K562 (cell line): ENCODE results near the gene MED31. TPM values are rescaled to one million over a fixed set of nuclear protein-coding genes. Genes with fewer than 3 reads are reported as not detected.

Experiments
- ATAC-seq: fragments of 200-7000 bp; cut with Tn5 transposase; 3 replicates; pipeline ENCODE4 v1.9.1; 2020; ENCODE audit warnings: moderate library complexity
- BruUV-seq: library from RNA; stranded (reverse); fragments of 400-500 nt; replicated peaks from 2 replicates; lab custom pipeline; 2021; lab: Mats Ljungman, UMichigan
- CTCF ChIA-PET: fragments of 300-600 bp; formaldehyde crosslinking; extraction: SDS; loops from one replicate; lab custom pipeline; 2021; ENCODE audit warnings: low intra/inter-chr PET ratio; lab: Yijun Ruan, JAX
- POLR2A ChIA-PET: fragments of 300-600, 350-650 bp; sonication (Branson Sonifier 250); formaldehyde crosslinking; extraction: SDS; loops from one replicate; lab custom pipeline; 2021; ENCODE audit warnings: antibody characterized with exemption, inconsistent platforms; lab: Yijun Ruan, JAX
- DNase-seq, 4 experiments: peaks; one replicate each; pipeline versions ENCODE4 v3.0.0 to v3.0.0-alpha.2; 2011 to 2018; ENCODE audit warnings: low spot score in 3 of 4, mixed read lengths in 3 of 4; ENCODE audit errors: extremely low read depth in 1 of 4
- FAIRE-seq: peaks from 2 replicates; lab custom pipeline; 2011; peaks lifted over from hg19 to GRCh38; lab: Jason Lieb, UNC
- H2AFZ ChIP-seq: 2 replicates; pipeline ENCODE4 v1.6.0; 2011; ENCODE audit warnings: low read depth, low read length, control low read depth, inconsistent platforms
- H3K27ac ChIP-seq: fragments of 200-600 bp; 3 replicates; pipeline ENCODE4 v1.8.0; 2011; ENCODE audit warnings: low read depth, mild to moderate bottlenecking, control low read depth, inconsistent platforms, low read length, moderate library complexity, mixed read lengths; ENCODE audit errors: extremely low read depth
- H3K27me3 ChIP-seq, 2 experiments: fragments of 300-600 bp in 1 of 2; 2 replicates in 1 of 2; 3 replicates in 1 of 2; pipeline versions ENCODE4 v1.6.0 to v1.8.0; 2011; ENCODE audit warnings: inconsistent platforms in 2 of 2, low read length in 2 of 2, mild to moderate bottlenecking in 1 of 2, mixed read lengths in 1 of 2, moderate library complexity in 1 of 2; ENCODE audit not compliant: control insufficient read depth in 2 of 2, insufficient read depth in 2 of 2
- H3K36me3 ChIP-seq: fragments of 300-600 bp; 3 replicates; pipeline ENCODE4 v1.8.0; 2011; ENCODE audit warnings: mild to moderate bottlenecking, low read length, inconsistent platforms; ENCODE audit not compliant: control insufficient read depth, insufficient read depth
- H3K4me1 ChIP-seq, 2 experiments: fragments of 200-600 bp in 1 of 2; replicated peaks in 1 of 2; 2 replicates in 1 of 2; 3 replicates in 1 of 2; pipeline versions ENCODE4 v1.5.1 to v1.8.0; 2011; ENCODE audit warnings: inconsistent platforms in 2 of 2, low read length in 2 of 2, mild to moderate bottlenecking in 1 of 2, mixed read lengths in 1 of 2, moderate library complexity in 1 of 2; ENCODE audit not compliant: control insufficient read depth in 2 of 2, insufficient read depth in 2 of 2
- H3K4me2 ChIP-seq: 2 replicates; pipeline ENCODE4 v1.6.1; 2011; ENCODE audit warnings: low read length, control low read depth, inconsistent platforms, mixed read lengths; ENCODE audit not compliant: insufficient read depth
- H3K4me3 ChIP-seq: fragments of 200-600 bp; sonication (generic), shearing (Covaris generic); 2 replicates; pipeline ENCODE4 v1.5.1; 2016; ENCODE audit warnings: control low read depth, inconsistent platforms
- H3K79me2 ChIP-seq: fragments of 200-600 bp; 3 replicates; pipeline ENCODE4 v1.8.0; 2011; ENCODE audit warnings: low read length, inconsistent platforms; ENCODE audit not compliant: control insufficient read depth, insufficient read depth
- H3K9ac ChIP-seq, 2 experiments: 2 replicates each; pipeline versions ENCODE4 v1.6.0 to v1.6.1; 2011; ENCODE audit warnings: low read depth in 2 of 2, low read length in 2 of 2, control low read depth in 1 of 2, inconsistent platforms in 1 of 2, mild to moderate bottlenecking in 1 of 2, mixed read lengths in 1 of 2; ENCODE audit not compliant: insufficient read depth in 1 of 2
- H3K9me1 ChIP-seq: one replicate; pipeline ENCODE4 v1.6.0; 2011; ENCODE audit warnings: inconsistent platforms, mild to moderate bottlenecking, low read length, moderate library complexity; ENCODE audit not compliant: control insufficient read depth, insufficient read depth
- H3K9me3 ChIP-seq: replicated peaks from 2 replicates; pipeline ENCODE4 v1.5.1; 2011; ENCODE audit warnings: low read depth, low read length, inconsistent platforms; ENCODE audit not compliant: control insufficient read depth, insufficient read depth
- H4K20me1 ChIP-seq: replicated peaks from 2 replicates; pipeline ENCODE4 v1.6.1; 2011; ENCODE audit warnings: low read length, inconsistent platforms, mixed read lengths; ENCODE audit not compliant: control insufficient read depth, insufficient read depth
- ARID1B ChIP-seq: fragments of 450-650 bp; IDR thresholded peaks from 2 replicates; pipeline ENCODE4 v1.6.1; 2016; ENCODE audit warnings: antibody characterized with exemption, mild to moderate bottlenecking, inconsistent platforms
- KAT7 ChIP-seq: sonication (generic); formaldehyde crosslinking; IDR thresholded peaks from 2 replicates; pipeline ENCODE4 v1.8.0; 2022; ENCODE audit warnings: missing genetic modification reagents, mild to moderate bottlenecking, borderline replicate concordance
- MLLT1 ChIP-seq, 2 experiments: fragments of 450-650 bp; IDR thresholded peaks; 2 replicates each; pipeline ENCODE4 v1.6.1; 2016
- SRSF9 ChIP-seq: fragments of 200-400 bp; formaldehyde crosslinking; IDR thresholded peaks from 2 replicates; pipeline ENCODE4 v1.6.1; 2017; ENCODE audit warnings: low read depth, low read length, borderline replicate concordance
- ZC3H4 ChIP-seq: sonication (generic); formaldehyde crosslinking; IDR thresholded peaks from 2 replicates; pipeline ENCODE4 v1.9.0; 2021; ENCODE audit warnings: missing genetic modification reagents, borderline replicate concordance
- ZMIZ1 ChIP-seq, 2 experiments: fragments of 150-350 bp in 1 of 2; IDR thresholded peaks; 2 replicates each; pipeline ENCODE4 v1.6.1; 2012 to 2016; ENCODE audit warnings: low read depth in 2 of 2, low read length in 2 of 2, mild to moderate bottlenecking in 1 of 2, moderate library complexity in 1 of 2
- ZNF583 ChIP-seq: fragments of 250-450 bp; sonication (Bioruptor Pico); IDR thresholded peaks from 2 replicates; pipeline ENCODE4 v1.4.0; 2020
- ZNF586 ChIP-seq: fragments of 450-650 bp; formaldehyde crosslinking; conservative IDR thresholded peaks from 2 replicates; pipeline ENCODE4 v1.4.0; 2020; ENCODE audit warnings: mild to moderate bottlenecking, moderate library complexity
- WGBS: fragments of 100-300 bp; shearing (Covaris generic); methylation state at CpG from one replicate; pipeline ENCODE4 v1.1.6; 2016; ENCODE audit warnings: low coverage, mixed read lengths; ENCODE audit not compliant: insufficient coverage; ENCODE audit errors: missing lambda C conversion rate; 5-methylcytosine and 5-hydroxymethylcytosine counted together
- in situ Hi-C: fragments of 300-500 bp; cut with MboI; formaldehyde crosslinking; loops from 4 replicates; pipeline ENCODE4 v1.15.0; 2018; ENCODE audit warnings: inconsistent platforms, mixed read lengths
- intact Hi-C: fragments of 100-400 bp; cut with micrococcal nuclease; formaldehyde crosslinking; loops from 2 replicates; pipeline ENCODE4 v1.14.2; 2022
- polyA plus RNA-seq, 8 experiments: library from polyadenylated mRNA; depleted of rRNA in 4 of 8; stranded (reverse) in 5 of 8; unstranded in 3 of 8; fragments of >200 nt; fragmentation: Nextera tagmentation in 2 of 8; fragmentation: Illumina TruSeq in 1 of 8; extraction: Ambion mirVana in 2 of 8; extraction: Trizol in 1 of 8; gene quantifications; 2 replicates each; pipeline versions ENCODE4 v1.2.1 to v1.2.3, GENCODE V29; 2011 to 2014; ENCODE audit warnings: inconsistent platforms in 1 of 8, missing spikeins in 1 of 8
- total RNA-seq, 7 experiments: library from RNA; depleted of rRNA in 6 of 7; stranded (reverse); fragments of >200 nt in 6 of 7; fragmentation: Illumina TruSeq in 2 of 7; extraction: Trizol in 2 of 7; gene quantifications; 2 replicates each; pipeline versions ENCODE4 v1.2.1 to v1.2.3, GENCODE V29; 2011 to 2021; ENCODE audit warnings: low replicate concordance in 1 of 7
- TF ChIP-seq, protein P1 (sequence below): fragments of 450-650 bp; IDR thresholded peaks from 2 replicates; pipeline ENCODE4 v1.6.1; 2016; ENCODE audit warnings: missing biosample characterization, missing genetic modification characterization
- TF ChIP-seq, protein P2 (sequence below): fragments of 250-450 bp; sonication (Bioruptor Pico); IDR thresholded peaks from 2 replicates; pipeline ENCODE4 v1.5.0; 2020; ENCODE audit warnings: mild to moderate bottlenecking

Gene MED31
- total and polyA plus RNA-seq, 9 of the 15 experiments (the other 6 are each of a cell fraction or from before 2014, with no cell fraction given), result 6.4 to 39.9 (median 14.6) TPM

DNA sequence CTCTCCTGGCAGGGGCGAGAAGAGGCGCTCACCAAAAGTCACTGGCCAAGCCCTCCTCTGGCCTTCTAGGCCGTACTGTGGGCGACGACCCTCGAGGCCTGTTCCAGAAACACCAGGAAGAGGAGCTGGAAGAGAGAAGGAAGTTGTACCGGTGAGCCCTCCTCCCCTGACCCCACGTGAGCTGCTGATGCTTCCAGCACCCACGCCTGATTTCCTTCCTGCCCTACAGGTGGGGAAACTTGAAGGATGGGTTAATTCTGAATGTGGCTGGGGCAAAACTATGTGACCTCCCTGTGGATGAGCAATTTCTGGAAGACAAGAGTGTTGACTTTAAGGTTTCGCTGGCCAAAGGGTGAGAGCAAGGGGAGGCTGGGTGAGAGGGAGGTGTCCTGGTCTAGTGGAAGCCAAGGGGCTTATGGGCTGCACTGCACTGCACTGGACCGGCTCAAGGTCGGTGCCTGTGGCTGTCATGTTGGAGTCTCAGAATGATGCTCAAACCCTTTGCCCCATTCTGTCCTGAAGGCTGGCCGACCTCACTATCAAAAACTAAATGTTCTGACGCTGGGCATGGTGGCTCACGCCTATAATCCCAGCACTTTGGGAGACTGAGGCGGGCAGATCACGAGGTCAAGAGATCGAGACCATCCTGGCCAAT is 6.4 kb upstream of the MED31 start:
- Histone ChIP-seq H3K36me3 (no peaks in the 10 kb centered on the region), H3K79me2 (no peaks in the 10 kb centered on the region), H4K20me1 (no peaks in the 10 kb centered on the region), H3K9me3 (no peaks in the 10 kb centered on the region), H3K4me2 (no peak overlapping the region), H2AFZ (no peak overlapping the region), H3K9ac (no peak overlapping the region), H3K9me1 (no peaks in the 10 kb centered on the region), H3K4me1 (peaks cover 0 to 5% of the 10 kb centered on the region in 2 experiments; a peak in 2 of 5 replicates), H3K4me3 (no peak overlapping the region), H3K27me3 (peaks cover 0 to 21% of the 10 kb centered on the region in 2 experiments; a peak in 3 of 5 replicates), H3K27ac (no peak overlapping the region)
- CTCF ChIA-PET, result no interaction called here
- intact Hi-C loops, result no loop called here
- BruUV-seq, result no TSS peak
- 2% methylated on average over 13 of the region's 18 CpGs for WGBS
- POLR2A ChIA-PET, result no interaction called here
- DNase-seq (no peak), ATAC-seq (no peak), FAIRE-seq (no peak)
- in situ Hi-C loops, result no loop called here
- TF ChIP-seq ZNF583 (CRISPR knock-in tag) (no peak), MLLT1 (IDR thresholded peaks at IDR 0.05) (no peak), ZC3H4 (CRISPR knock-in tag) (no peak), ZMIZ1 (IDR thresholded peaks at IDR 0.05; ENCODE audit: low read depth in 2 of 2, low read length in 2 of 2) (no peak), SRSF9 (no peak), ZNF586 (CRISPR knock-in tag) (no peak), ARID1B (no peak), KAT7 (CRISPR knock-in tag) (no peak)
- TF ChIP-seq, protein P1, sequence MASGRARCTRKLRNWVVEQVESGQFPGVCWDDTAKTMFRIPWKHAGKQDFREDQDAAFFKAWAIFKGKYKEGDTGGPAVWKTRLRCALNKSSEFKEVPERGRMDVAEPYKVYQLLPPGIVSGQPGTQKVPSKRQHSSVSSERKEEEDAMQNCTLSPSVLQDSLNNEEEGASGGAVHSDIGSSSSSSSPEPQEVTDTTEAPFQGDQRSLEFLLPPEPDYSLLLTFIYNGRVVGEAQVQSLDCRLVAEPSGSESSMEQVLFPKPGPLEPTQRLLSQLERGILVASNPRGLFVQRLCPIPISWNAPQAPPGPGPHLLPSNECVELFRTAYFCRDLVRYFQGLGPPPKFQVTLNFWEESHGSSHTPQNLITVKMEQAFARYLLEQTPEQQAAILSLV (tag), result no peak
- TF ChIP-seq, protein P2, sequence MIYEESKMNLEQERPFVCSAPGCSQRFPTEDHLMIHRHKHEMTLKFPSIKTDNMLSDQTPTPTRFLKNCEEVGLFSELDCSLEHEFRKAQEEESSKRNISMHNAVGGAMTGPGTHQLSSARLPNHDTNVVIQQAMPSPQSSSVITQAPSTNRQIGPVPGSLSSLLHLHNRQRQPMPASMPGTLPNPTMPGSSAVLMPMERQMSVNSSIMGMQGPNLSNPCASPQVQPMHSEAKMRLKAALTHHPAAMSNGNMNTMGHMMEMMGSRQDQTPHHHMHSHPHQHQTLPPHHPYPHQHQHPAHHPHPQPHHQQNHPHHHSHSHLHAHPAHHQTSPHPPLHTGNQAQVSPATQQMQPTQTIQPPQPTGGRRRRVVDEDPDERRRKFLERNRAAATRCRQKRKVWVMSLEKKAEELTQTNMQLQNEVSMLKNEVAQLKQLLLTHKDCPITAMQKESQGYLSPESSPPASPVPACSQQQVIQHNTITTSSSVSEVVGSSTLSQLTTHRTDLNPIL (CRISPR knock-in tag), result no peak
